HG02798 (cell line): ENCODE measurements around the gene IRAK1BP1.
"Not testable (repeated sequence)": the region's sequence is repeated elsewhere in the genome, so short reads cannot be mapped to it uniquely, and the experiment has no call there.

Experiments
- ATAC-seq: cut with Tn5 transposase; IDR thresholded peaks from one replicate; pipeline ENCODE4 v1.9.1; 2021; ENCODE audit warnings: mild to moderate bottlenecking; ENCODE audit not compliant: unreplicated experiment, poor library complexity

Gene IRAK1BP1, protein sequence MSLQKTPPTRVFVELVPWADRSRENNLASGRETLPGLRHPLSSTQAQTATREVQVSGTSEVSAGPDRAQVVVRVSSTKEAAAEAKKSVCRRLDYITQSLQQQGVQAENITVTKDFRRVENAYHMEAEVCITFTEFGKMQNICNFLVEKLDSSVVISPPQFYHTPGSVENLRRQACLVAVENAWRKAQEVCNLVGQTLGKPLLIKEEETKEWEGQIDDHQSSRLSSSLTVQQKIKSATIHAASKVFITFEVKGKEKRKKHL

GRCh38 chr6:78867370-78868040, at the start of gene IRAK1BP1:
Gene IRAK1BP1 (plus strand): TSS chr6:78867551. CDS start chr6:78867577, 26 bp downstream.
- ATAC-seq: peak; percentile 97

GRCh38 chr6:78824045-78824444, 43.3 kb upstream of the IRAK1BP1 start:
- no peak for ATAC-seq

- ATAC-seq: peak; percentile 71
Observed at GRCh38 chr6:78829407-78829806, 37.9 kb upstream of the IRAK1BP1 start.

DNA sequence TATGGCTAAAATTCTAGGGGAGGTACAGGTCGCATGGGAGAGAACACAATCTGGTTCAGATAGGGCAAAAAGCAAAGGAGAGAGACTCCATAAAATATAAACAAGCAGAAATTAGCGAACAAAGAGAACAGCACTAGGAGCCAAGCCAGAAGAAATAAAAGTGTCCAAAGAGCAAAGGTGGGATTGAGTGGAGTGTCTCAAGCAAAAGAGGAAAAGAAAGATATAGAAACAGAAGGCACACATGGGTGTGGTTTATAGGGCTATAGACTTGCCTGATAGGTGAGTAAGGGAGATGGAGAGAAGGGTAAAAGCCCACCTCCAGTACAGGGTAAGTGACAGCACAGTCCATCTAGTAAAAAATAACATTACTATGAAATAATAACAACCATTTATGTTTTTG, 36.5 kb upstream of the IRAK1BP1 start:
- no peak for ATAC-seq

DNA sequence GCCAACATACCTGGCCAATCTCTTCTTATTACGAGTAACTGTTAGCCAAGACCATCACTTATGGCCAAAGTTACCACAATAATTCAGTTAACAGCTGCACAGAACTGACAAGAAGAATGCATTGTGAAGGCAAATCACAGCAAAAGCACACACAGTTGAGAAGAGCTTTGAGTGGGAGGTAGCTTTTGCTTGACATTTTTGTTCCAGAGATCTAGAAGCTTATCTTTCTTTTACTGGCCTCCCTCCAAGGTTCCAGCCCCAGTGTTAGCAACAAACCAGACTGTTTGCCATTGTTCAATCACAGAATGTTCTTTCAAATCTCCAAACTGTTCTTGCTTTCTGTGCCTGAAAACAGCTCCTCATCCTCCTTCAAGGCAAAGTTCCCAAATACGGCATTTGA, 35.9 kb upstream of the IRAK1BP1 start:
- no peak for ATAC-seq

DNA sequence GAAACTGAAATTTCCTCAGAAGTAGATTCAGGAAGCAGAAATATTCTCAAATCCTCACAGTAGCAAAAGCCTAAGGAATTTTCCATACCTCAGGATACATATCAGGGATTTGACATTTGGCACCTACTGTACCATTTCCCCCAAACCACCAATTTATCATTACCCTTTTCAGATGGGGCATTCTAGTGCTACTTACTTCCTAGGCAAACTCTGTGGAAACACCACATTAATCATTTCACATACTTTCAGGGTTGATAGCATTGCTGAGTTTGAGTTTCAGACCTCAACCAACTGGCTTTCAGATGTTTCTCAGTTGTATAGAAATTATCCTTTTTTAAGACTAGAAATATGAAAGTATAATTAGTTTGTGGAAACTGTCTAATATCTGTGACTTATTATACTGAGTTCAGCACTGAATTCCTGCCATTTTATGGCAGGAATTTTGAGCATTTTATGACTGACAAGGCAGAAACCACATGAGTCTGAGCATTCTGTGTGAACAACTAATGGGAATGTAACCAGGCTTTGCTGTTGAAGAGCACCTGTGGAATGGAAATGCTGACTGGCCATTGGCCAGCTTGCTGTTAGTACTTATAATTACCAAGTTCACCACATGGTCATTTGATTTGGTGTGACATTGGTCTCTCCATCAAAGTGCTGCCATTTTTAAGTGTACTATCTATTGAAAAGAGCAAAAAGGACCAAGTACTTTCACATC, 35.1 kb upstream of the IRAK1BP1 start:
- ATAC-seq: peak; percentile 64

DNA sequence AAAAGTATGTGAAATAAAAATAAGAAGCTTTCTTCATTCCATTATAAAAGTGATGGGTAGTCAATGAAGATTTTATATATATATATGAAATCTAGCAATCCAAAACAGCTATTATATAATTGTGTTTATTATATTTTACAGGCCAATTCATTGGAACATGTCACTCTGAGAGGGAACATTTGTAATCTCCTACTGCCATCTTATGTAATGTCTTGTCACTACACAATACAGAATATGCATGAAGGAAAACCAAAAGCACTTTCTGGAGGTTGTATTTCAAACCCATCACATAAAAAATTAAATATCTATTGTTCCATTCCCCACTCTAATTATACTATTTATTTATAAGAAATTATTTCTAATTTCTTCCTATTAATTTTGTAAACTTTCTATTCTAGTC, 31.5 kb upstream of the IRAK1BP1 start:
- ATAC-seq: no peak

- no peak for ATAC-seq
Observed at GRCh38 chr6:78836598-78836997, 30.8 kb upstream of the IRAK1BP1 start.

DNA sequence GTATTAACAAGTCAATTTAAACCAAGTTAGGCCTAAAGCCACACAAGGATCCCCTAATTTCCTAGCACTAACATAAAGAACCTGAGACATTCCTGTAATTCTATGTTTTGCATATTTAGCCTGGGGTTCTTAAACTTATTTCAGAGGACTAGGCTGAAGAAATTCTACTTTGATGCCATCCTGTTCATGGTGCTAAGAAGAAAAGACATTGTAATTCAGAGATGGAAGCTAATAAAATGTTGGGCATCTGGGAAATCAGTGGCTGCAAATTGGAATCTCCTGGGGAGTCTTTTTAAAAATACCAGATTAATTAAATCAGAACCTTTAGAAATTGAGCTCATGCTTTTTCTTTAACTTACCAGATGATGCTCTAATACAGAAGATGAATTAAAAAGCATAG, 26.2 kb upstream of the IRAK1BP1 start:
- ATAC-seq: no peak

DNA sequence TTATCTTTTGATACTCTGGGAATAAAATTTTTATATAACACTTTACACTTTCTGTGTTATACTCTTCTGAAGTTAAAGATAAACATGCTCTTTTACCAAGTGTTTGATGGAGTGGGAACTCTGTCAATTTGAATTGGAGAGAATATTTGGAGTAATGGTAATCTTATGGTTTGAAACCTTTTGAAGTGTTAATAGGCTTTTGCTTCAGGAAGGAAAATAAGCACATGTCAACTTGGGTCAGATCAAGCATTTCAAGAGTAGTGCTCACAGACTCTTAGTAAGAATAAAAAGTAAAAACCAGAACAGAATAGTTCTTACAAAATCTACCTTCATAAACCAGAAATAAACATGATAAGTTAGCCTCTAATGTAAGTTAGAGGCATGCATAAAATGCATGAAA, 24.4 kb upstream of the IRAK1BP1 start:
- no peak for ATAC-seq

GRCh38 chr6:78844899-78845298, 22.5 kb upstream of the IRAK1BP1 start:
- ATAC-seq: no peak

GRCh38 chr6:78845567-78845966, 21.8 kb upstream of the IRAK1BP1 start:
- no peak for ATAC-seq

- ATAC-seq: no peak
Observed at GRCh38 chr6:78850621-78851020, 16.7 kb upstream of the IRAK1BP1 start.

- ATAC-seq: no peak
Observed at GRCh38 chr6:78851156-78851555, 16.2 kb upstream of the IRAK1BP1 start.

DNA sequence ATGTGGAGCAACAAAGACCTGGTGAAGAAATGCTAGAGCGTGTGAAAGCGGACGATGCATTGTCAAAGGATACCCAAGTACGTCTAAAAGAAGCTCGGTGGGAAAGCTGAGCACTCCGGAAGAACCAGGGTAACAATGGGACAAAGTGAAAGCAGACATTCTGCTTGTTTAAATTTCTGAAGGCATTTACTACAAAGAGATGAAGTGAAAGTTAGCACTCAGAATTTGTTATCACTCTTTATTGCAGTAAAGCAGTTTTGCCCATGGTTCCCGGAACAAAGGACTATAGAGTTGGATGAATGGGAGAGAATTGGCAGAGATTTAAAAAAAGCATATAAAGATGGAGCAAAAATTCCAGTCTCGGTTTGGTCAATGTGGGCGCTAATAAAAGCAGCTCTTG, 12.8 kb upstream of the IRAK1BP1 start:
- ATAC-seq: no peak

DNA sequence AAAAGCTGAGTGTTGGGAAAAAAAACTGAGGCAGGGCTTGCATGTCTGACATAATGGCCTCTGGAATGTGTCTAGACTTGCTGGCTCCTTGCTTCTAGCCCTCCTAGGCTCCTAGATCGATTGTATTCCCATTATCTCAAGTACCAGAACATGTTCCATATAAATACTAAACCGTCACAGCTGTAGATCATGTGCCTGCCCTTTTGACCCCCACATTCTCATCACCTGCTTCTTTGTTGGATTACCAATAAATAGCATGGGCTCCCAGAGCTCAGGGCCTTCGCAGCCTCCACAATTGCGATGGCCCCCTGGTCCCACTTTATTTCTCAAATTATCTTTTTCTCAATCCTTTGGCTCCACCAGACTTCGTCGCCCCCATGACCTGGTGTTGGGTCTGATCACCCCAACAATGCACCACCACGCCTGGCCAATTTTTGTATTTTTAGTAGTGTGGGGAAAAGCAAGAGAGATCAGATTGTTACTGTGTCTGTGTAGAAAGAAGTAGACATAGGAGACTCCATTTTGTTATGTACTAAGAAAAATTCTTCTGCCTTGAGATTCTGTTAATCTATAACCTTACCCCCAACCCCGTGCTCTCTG, 8.9 kb upstream of the IRAK1BP1 start:
- not testable (repeated sequence) for ATAC-seq

DNA sequence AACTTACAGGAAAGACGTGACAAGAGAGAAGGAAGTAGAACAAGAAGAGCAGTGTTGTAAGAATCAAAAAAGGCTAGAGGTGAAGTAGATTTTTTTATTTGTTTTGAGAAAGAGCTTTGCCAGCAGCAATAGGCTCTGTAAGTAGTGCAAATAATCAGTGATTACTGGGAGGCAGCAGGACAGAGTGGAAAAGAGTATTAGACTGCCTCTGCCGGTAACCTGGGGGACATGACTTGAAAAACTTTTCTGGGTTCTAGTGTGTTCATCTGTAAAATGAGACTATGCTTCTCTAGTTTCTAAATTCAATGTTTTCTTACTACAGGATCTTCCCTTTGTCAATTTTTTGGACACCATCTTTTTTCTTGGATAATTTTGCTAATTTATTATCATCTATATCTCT, 5.8 kb upstream of the IRAK1BP1 start:
- ATAC-seq: no peak

DNA sequence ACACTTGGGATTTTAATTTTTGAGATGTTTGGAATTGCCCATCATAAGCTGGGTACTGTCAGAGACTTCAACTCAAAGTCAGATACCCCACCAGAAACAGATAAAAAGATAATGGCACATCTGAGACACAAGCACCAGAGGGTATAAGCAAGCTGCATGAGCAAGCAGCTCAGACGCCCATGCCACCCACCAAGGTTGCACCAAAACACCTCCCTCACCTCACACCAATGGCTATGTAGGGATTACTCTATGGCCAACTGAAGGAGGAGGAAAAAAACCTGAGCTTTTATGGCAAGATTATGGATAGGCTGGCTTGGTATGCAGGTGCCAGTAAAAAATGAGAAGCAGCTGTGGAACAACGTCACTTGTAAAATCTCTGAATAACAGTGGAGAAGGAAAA, 3.8 kb upstream of the IRAK1BP1 start:
- ATAC-seq: no peak

DNA sequence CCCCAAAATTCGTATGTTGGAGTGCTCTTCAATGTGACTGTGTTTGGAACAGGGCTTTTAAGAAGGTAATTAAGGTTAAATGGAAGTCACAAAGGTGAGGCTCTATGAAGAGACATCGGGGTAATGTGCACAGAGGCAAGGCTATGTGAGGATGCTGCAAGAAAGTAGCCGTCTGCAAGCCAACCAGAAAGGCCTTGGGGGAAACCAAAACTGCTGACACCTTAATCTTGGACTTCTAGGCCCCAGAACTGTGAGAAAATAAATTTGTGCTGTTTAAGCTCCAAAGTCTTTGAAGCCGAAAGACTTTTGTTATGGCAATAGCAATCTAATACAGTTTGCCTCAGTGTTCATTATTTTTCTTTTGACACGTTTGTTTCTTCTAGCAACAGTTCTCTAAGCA, 2.4 kb upstream of the IRAK1BP1 start:
- no peak for ATAC-seq

GRCh38 chr6:78867020-78867369, 356 bp upstream of the IRAK1BP1 start:
- peak; percentile 44 for ATAC-seq

- ATAC-seq: no peak
Observed at GRCh38 chr6:78868116-78868515, 765 bp downstream of the IRAK1BP1 start.
